ENCODE measurements around the gene COQ10B.

The COQ10B gene

DNA sequence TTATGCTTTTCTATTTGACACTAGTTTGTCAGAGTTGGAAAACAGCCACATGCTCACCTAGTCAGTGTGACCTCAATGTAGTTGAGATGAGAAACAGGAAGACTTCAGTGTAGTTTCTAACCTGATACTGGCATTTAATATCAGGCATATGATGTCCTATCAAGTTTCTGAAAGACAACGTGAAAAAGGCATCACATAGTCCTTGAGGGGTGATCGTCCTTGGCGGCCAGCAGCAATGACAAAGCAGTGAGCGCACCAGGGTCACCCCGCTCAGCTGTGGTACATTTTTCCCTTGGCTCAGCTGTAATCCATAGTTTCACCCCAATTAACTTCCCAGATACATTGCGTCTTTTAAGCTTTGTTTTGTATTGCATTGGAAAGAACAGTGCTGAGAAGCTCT is 51.2 kb downstream of the COQ10B start:
- H3K4me3 Mint-ChIP-seq: peak overlapping the region; percentile 39

DNA sequence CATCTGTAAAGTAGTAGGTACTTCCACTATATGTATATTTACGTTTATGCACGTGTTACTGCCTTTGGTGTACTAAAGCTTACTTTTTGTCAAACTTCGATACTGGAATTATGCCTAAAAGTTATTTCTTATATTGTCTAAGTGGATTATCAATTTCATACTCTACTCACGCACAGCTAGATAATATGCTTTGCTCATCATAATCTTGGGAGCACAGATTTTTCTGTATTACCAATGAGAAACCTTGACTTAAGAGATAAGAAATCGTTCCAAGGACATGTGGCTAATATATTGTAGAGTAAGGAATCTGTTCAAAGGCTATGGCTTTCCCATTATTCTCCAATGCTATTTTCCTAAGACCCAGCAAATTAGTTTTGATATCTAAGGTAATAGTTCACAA is 53.3 kb downstream of the COQ10B start:
- peaks cover 28% of the 10 kb centered on the region for H3K4me1 Mint-ChIP-seq
- peaks cover 16% of the 10 kb centered on the region for H3K36me3 Mint-ChIP-seq
- no peak overlapping the region for H3K27ac Mint-ChIP-seq
- no peaks in the 10 kb centered on the region for H3K9me3 Mint-ChIP-seq
- no peaks in the 10 kb centered on the region for H3K27me3 Mint-ChIP-seq
- no peak overlapping the region for H3K4me3 Mint-ChIP-seq

More for the DNA sequence above, 51.2 kb downstream of the COQ10B start:
- Mint-ChIP-seq H3K27me3 (no peaks in the 10 kb centered on the region), H3K27ac (no peak overlapping the region), H3K9me3 (no peaks in the 10 kb centered on the region), H3K4me1 (peaks cover 31% of the 10 kb centered on the region), H3K36me3 (peaks cover 27% of the 10 kb centered on the region)

DNA sequence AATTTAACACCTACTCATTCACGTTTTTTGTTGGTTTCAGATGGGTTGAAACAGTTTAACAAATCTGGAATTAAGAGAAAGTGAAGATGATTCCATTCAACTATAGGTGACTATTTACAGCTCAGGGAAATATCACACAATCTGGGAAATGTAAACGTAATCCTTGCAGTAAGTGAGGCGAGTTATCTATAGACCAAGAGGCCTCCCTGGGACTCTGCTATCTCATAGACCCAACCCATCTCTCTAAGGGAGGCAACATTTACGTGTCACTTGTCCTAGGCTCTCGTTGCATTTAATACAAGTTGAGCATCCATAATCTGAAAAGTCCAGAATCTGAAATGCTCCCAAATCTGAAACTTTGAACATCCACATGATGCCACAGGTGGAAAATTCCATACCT is 60.6 kb downstream of the COQ10B start:
- H3K27me3 Mint-ChIP-seq: no peaks in the 10 kb centered on the region
- no peak overlapping the region for H3K27ac Mint-ChIP-seq
- no peak overlapping the region for H3K4me3 Mint-ChIP-seq
- no peaks in the 10 kb centered on the region for H3K9me3 Mint-ChIP-seq
- H3K4me1 Mint-ChIP-seq: peaks cover 23% of the 10 kb centered on the region
- no peaks in the 10 kb centered on the region for H3K36me3 Mint-ChIP-seq

DNA sequence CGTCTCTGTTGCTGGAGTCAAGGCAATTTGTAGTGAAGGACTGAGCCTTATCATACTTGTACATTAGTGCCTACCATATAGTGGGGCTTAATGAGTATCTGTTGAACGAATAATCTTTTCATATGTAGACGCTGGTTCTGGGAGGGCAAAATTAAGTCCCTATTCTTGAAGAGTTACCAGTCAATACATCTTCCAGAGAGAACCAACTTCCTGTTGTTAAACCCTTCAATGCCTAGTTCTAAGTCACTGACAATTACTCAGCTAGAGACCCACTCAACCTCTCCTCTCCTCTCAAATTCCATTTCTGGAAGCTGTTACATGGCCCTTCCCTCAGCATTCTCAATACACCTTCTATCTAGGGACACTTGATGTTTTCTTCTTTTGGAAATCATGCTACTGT is 61.4 kb downstream of the COQ10B start:
- Mint-ChIP-seq H3K4me1 (peaks cover 32% of the 10 kb centered on the region), H3K27ac (peak overlapping the region; percentile 94), H3K36me3 (no peaks in the 10 kb centered on the region), H3K9me3 (no peaks in the 10 kb centered on the region), H3K27me3 (no peaks in the 10 kb centered on the region), H3K4me3 (peak overlapping the region; percentile 96)

DNA sequence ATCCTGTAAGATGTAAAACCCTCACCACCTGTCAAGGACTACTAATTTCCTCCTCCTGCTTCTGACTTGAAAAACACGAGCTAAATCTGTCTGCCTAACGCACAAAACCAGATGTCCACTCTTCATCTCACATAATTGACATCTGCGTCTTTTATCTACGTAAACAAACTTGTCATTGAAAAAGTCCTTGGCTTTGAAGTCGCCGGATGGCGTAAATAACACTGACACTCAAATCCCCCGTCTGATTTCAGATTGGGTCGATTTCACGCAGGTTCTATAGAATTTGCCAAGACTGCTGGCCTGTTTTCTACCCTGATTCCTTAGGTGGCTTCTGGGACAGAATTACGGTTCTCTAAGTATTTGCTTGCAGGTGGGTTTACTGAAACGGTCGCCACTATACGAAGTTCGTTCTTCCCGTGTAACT is 62.0 kb downstream of the COQ10B start:
- Mint-ChIP-seq H3K27ac (peak overlapping the region; percentile 94), H3K4me1 (peaks cover 35% of the 10 kb centered on the region), H3K4me3 (peak overlapping the region; percentile 96), H3K9me3 (no peaks in the 10 kb centered on the region), H3K36me3 (no peaks in the 10 kb centered on the region), H3K27me3 (no peaks in the 10 kb centered on the region)

DNA sequence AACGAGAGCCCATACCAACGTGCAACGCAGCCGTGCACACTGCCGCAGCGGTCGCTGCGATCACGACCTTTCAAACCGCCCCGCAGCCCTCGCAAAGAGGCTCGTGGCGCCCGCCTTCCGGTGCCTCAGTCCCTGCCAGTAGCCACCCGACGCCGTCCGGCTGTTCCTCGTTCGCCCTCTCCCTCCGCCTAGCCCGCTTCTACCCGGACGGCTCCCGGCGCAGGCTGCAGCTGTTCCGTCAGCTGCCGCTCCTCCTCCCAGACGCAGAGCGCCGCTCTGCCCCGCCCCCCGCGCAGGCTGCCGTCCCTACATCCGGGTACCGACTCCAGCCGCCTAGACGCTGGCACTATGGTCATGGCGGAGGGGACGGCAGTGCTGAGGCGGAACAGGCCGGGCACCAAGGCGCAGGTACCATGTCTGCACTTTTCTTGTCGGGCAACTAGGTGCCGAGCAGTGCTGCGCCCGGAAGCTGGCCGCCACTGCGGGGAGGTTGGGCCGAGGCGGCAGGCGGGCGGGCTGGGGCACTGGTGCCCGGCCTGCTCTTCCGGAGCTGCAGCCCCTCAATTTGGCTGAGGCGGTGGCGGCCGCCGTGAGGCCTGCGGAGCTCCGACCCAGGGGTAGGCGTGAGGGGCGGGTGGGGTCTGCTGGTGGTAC is 62.5 kb downstream of the COQ10B start, which contains the start of gene MOB4:
TSS of gene MOB4 (plus strand) at position 328 of the 654 bp plus-strand sequence. CDS start at position 349, 21 bp downstream.
- Mint-ChIP-seq H3K9me3 (no peaks in the 10 kb centered on the region), H3K36me3 (peaks cover 2% of the 10 kb centered on the region), H3K27me3 (no peaks in the 10 kb centered on the region), H3K4me1 (peaks cover 40% of the 10 kb centered on the region), H3K27ac (peak within 1 kb of the TSS; percentile 95), H3K4me3 (peak within 1 kb of the TSS; percentile 96)

DNA sequence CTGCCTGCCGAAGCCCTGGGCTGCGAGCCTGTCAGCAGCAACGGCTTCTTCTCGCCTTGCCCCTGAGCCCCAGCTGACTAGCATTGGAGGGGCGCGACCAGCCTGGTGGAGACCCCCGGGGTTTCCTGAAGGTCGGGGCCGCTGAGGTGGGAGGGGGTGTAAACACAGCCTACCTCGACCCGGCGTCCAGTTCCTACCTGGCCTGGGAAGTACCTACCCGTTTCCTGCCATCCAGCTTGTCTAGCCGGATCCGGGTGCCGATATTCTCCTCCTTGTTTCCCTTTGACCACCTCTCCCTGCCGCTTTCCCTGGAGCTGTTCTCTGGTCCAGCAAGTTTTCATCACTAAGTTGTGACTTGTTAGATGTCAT is 63.0 kb downstream of the COQ10B start:
- Mint-ChIP-seq H3K4me3 (peak overlapping the region; percentile 96), H3K4me1 (peaks cover 44% of the 10 kb centered on the region), H3K9me3 (no peaks in the 10 kb centered on the region), H3K27ac (peak overlapping the region; percentile 95), H3K36me3 (peaks cover 5% of the 10 kb centered on the region), H3K27me3 (no peaks in the 10 kb centered on the region)

DNA sequence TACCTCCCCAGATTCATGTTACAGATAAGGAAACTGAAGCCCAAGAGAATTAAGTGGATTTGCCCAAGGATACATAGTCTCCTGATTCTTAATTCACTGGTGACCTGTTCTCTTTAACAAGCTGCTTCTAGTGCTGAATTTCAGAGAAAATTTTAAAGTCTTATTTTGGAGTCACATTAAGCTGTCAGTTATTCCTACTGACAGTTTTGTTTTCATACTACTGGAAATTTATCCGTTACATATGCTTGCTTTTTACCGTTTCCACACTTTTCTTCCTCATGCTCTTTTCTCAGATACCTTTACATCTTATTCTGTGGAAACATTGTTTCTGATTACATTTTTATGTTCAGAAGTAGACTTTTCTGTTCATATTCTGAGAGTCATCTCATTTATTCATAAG is 63.8 kb downstream of the COQ10B start:
- Mint-ChIP-seq H3K36me3 (peaks cover 5% of the 10 kb centered on the region), H3K27me3 (no peaks in the 10 kb centered on the region), H3K27ac (peak overlapping the region; percentile 95), H3K4me1 (peaks cover 50% of the 10 kb centered on the region), H3K9me3 (no peaks in the 10 kb centered on the region), H3K4me3 (peak overlapping the region; percentile 96)

Measured in activated naive CD4-positive, alpha-beta T cell treated with anti-CD3 and anti-CD28 coated beads, Interleukin-2, amount 50 U/mL, for 24 hours (primary cell).